GM12892 (cell line): ENCODE measurements around the gene MPZL1.
A peak's percentile ranks its signal among the peaks of the same experiment; 100 is the strongest.
"Not testable (repeated sequence)": the region's sequence is repeated elsewhere in the genome, so short reads cannot be mapped to it uniquely, and the experiment has no call there.

Experiments used
- DNase-seq: peaks from one replicate; pipeline ENCODE4 v3.0.0; 2011; ENCODE audit not compliant: insufficient read length
- FAIRE-seq: peaks from 2 replicates; lab custom pipeline; 2011; peaks lifted over from hg19 to GRCh38; lab: Jason Lieb, UNC
- POLR2A ChIP-seq: IDR thresholded peaks from 2 replicates; pipeline ENCODE4 v1.6.1; 2011; ENCODE audit warnings: low read depth, low read length, control low read depth
- POLR2AphosphoS5 ChIP-seq: IDR thresholded peaks from 2 replicates; pipeline ENCODE4 v1.6.1; 2011; ENCODE audit warnings: low read depth, low read length, control low read depth
- TAF1 ChIP-seq: IDR thresholded peaks from 2 replicates; pipeline ENCODE4 v1.6.1; 2011; ENCODE audit warnings: low read depth, mild to moderate bottlenecking, control low read depth, low read length, borderline replicate concordance

The MPZL1 gene

GRCh38 chr1:167711797-167712196, 10.0 kb upstream of the MPZL1 start:
- TF ChIP-seq TAF1, result no peak
- no peak for TF ChIP-seq POLR2A
- no peak for TF ChIP-seq POLR2AphosphoS5
- FAIRE-seq (no peak), DNase-seq (no peak)

- FAIRE-seq (no peak), DNase-seq (no peak)
- no peak for TF ChIP-seq POLR2A
- TF ChIP-seq TAF1, result no peak
- no peak for TF ChIP-seq POLR2AphosphoS5
Observed at GRCh38 chr1:167713330-167714081, 8.3 kb upstream of the MPZL1 start.

- no peak for DNase-seq
- TF ChIP-seq POLR2AphosphoS5, result no peak
- no peak for TF ChIP-seq POLR2A
- TF ChIP-seq TAF1, result no peak
Observed at GRCh38 chr1:167714098-167714438, 7.7 kb upstream of the MPZL1 start.

GRCh38 chr1:167714439-167715156, 7.2 kb upstream of the MPZL1 start:
- FAIRE-seq (peak; percentile 86), DNase-seq (peak; percentile 52)
- TF ChIP-seq POLR2AphosphoS5, result 0 out of 2 replicates have a peak, but pooled peaks have one; percentile 27
- TF ChIP-seq POLR2A, result peak; percentile 68
- 0 out of 2 replicates have a peak, but pooled peaks have one; percentile 36 for TF ChIP-seq TAF1

More at GRCh38 chr1:167714098-167714438, 7.7 kb upstream of the MPZL1 start:
- FAIRE-seq, result no peak

- no peak for TF ChIP-seq TAF1
- TF ChIP-seq POLR2AphosphoS5, result no peak
- no peak for TF ChIP-seq POLR2A
- FAIRE-seq (peak; percentile 81), DNase-seq (peak; percentile 37)
Observed at GRCh38 chr1:167715157-167715999, 6.4 kb upstream of the MPZL1 start.

- TF ChIP-seq TAF1 (no peak), POLR2AphosphoS5 (no peak), POLR2A (no peak)
- DNase-seq (no peak), FAIRE-seq (no peak)
Observed at GRCh38 chr1:167716000-167716271, 5.8 kb upstream of the MPZL1 start.

GRCh38 chr1:167717351-167717750, 4.4 kb upstream of the MPZL1 start:
- TF ChIP-seq TAF1 (no peak), POLR2A (no peak), POLR2AphosphoS5 (no peak)
- DNase-seq, result no peak
- no peak for FAIRE-seq

- DNase-seq (no peak), FAIRE-seq (no peak)
- TF ChIP-seq TAF1 (no peak), POLR2AphosphoS5 (no peak), POLR2A (no peak)
Observed at GRCh38 chr1:167718914-167719691, 2.7 kb upstream of the MPZL1 start.

- not testable (repeated sequence) for DNase-seq
- TF ChIP-seq TAF1 (peak; percentile 48; the same call in 1 of the 2 replicates), POLR2A (peak; percentile 33; the same call in 1 of the 2 replicates)
- peak; percentile 83 for FAIRE-seq
Observed at GRCh38 chr1:167719715-167720421, 1.9 kb upstream of the MPZL1 start.
